UCSD-AML1 (cell line): Measurements from ENCODE around the gene YIPF7.
A peak's percentile ranks its signal among the peaks of the same experiment; 100 is the strongest.

Source experiments
- DNase-seq: peaks from one replicate; lab custom pipeline; 2025; ENCODE audit not compliant: unreplicated experiment; lab: John Stamatoyannopoulos, UW

The YIPF7 gene

GRCh38 chr4:44623676-44624075 is 27.7 kb downstream of the YIPF7 start:
- no peak for DNase-seq

GRCh38 chr4:44616621-44617020 is 34.8 kb downstream of the YIPF7 start:
- no peak for DNase-seq

GRCh38 chr4:44583393-44583792 is 68.0 kb downstream of the YIPF7 start:
- peak; percentile 4 for DNase-seq

- no peak for DNase-seq
Observed at GRCh38 chr4:44580231-44580630, 71.2 kb downstream of the YIPF7 start.

- DNase-seq, result no peak
Observed at GRCh38 chr4:44578954-44579353, 72.5 kb downstream of the YIPF7 start.
